AG09309 (cell line): ENCODE measurements around the gene SLC25A10.

Source experiments
- DNase-seq: peaks from one replicate; pipeline ENCODE4 v3.0.0-alpha.2; 2010; ENCODE audit warnings: low read depth
- H3K4me3 ChIP-seq: 2 replicates; pipeline ENCODE4 v1.5.1; 2011; ENCODE audit warnings: mild to moderate bottlenecking, low read depth, low read length, moderate library complexity; ENCODE audit not compliant: control insufficient read depth
- TF ChIP-seq, protein P1 (sequence below): IDR thresholded peaks from 2 replicates; pipeline ENCODE4 v1.5.1; 2011; ENCODE audit warnings: mild to moderate bottlenecking, low read depth, low read length, inconsistent platforms; ENCODE audit not compliant: insufficient read depth, control insufficient read depth; ENCODE audit errors: missing control alignments

Gene SLC25A10

DNA sequence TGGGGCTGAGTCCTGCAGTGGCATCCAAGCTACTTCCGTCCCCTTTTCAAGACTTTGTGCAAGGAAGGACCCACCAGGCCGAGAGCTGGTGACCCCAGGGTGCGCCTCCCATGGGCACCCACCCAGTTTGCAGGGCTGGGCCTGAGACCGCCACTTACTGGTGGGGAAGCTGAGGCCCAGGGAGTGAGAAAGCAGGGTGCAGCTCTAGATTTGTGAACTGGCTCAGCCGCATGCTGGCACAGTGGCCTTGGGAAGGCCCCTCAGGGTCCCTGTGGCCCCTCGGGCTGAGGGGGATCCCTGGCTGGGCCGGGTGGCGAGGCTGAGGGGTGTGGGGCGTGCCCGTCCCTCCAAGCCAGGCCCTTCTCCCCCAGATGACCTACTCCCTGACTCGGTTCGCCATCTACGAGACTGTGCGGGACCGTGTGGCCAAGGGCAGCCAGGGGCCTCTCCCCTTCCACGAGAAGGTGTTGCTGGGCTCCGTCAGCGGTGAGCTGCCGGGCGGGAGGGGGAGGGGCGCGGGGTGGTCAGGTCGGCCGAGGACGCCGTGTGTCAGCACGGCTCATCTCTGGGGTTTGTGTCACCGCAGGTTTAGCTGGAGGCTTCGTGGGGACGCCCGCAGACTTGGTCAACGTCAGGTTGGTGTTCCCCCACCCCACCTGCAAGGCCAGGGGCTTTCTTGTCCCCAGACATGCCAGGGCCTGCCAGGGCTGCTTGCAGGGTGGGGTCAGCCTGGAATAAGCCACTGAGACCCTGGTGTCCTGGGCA is 3.2 kb downstream of the SLC25A10 start:
- no peak overlapping the region for H3K4me3 ChIP-seq
- TF ChIP-seq, protein P1, sequence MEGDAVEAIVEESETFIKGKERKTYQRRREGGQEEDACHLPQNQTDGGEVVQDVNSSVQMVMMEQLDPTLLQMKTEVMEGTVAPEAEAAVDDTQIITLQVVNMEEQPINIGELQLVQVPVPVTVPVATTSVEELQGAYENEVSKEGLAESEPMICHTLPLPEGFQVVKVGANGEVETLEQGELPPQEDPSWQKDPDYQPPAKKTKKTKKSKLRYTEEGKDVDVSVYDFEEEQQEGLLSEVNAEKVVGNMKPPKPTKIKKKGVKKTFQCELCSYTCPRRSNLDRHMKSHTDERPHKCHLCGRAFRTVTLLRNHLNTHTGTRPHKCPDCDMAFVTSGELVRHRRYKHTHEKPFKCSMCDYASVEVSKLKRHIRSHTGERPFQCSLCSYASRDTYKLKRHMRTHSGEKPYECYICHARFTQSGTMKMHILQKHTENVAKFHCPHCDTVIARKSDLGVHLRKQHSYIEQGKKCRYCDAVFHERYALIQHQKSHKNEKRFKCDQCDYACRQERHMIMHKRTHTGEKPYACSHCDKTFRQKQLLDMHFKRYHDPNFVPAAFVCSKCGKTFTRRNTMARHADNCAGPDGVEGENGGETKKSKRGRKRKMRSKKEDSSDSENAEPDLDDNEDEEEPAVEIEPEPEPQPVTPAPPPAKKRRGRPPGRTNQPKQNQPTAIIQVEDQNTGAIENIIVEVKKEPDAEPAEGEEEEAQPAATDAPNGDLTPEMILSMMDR: no peak
- DNase-seq: no peak

DNA sequence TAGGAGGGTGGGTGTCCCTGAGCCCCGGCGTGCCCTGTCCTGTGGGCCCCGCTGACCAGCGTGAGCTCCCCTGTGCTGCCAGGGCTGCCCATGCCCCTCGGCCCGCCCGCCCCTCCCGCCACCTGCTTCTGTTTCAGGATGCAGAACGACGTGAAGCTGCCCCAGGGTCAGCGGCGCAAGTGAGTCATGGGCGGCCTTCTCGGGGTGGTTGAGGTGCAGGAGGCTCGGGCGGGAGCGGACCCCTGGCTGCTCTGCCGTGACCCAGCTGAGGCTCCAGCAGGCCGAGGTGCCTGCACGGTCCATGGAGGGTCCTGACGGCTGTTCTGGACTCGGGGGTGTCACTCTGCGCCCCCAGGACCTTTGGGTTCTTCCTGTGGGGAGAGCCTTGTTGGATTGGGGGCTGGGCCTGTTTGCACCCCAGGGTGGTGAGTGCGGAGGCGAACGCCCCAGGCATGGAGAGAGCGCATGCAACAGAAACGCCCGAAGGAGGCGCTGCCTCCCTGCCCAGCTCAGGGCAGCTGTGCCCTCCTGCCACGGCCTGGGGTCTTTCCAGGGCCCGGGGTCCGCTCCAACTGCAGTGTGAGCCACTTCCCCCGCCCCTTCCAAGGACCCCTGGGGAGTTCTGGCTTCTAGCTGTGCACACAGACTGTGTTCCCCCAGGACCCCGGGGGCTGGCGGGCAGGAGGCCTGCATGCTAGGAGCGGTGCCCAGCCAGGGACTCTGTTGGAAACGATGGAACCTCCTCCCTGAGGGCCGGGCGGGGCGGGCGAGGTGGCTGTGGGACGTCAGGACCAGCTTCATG is 4.0 kb downstream of the SLC25A10 start:
- TF ChIP-seq, protein P1: no peak
- DNase-seq: no peak
- H3K4me3 ChIP-seq: no peak overlapping the region

DNA sequence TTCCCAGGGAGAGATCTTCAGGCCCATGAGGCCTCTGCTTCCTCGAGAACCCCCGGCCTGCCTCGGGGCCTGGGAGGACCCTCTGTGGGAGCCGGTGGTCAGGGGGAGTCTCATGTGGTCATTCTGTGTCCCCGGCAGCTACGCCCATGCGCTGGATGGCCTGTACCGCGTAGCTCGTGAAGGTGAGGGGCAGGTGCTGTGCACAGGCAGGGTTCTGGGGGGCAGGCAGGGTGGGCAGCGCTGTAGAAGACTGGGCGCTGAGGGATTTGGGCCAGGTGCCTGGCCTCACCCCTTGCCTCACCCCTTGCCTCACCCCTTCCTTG is 4.6 kb downstream of the SLC25A10 start:
- H3K4me3 ChIP-seq: no peak overlapping the region
- DNase-seq: no peak
- TF ChIP-seq, protein P1: no peak

DNA sequence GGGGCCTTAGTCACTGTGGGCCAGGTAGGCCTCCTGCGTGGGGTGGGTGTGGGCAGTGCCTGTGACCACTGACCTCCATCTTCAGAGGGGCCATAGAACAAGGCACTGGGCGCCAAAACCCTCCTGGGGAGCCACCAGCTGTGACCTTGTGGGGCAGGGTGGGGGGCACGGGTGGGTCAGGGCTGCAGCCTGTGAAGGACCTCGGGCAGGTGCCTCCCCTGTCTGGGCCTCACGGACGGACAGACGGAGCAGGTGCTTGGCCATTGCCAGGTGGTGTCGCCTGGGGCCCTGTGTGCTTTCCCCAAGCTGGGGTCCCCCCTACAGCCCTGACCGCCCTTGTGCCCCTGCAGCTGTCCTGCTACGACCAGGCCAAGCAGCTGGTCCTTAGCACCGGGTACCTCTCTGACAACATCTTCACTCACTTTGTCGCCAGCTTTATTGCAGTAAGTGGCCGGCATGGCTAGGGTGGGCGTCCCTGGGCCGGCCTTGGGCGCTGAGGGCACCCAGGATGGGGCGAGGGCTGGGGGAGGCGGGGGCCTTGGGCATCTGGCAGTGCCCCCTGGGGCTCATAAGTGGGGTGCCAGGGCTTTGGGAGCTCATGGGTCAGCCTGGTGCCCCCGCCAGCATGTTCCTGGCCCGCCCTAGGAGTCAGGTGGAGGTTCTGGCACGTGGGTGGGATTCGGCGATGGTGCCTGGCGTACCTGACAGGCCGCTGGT is 5.1 kb downstream of the SLC25A10 start:
- no peak overlapping the region for H3K4me3 ChIP-seq
- TF ChIP-seq, protein P1: no peak
- no peak for DNase-seq

DNA sequence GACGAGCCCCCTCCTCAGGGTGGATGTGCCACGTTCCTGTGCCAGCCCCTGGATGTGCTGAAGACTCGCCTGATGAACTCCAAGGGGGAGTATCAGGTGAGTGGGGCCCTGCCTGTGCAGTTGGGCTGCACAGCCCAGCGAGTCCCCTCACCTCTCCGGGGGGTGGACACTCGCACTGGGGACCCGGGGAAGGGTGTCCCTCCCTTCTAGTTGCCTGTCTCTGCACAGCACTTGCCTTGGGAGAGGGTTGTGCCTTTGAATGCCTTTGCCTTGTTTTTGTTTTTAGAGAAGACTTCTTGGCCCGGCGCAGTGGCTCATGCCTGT is 5.6 kb downstream of the SLC25A10 start:
- TF ChIP-seq, protein P1: no peak
- no peak for DNase-seq
- H3K4me3 ChIP-seq: no peak overlapping the region

DNA sequence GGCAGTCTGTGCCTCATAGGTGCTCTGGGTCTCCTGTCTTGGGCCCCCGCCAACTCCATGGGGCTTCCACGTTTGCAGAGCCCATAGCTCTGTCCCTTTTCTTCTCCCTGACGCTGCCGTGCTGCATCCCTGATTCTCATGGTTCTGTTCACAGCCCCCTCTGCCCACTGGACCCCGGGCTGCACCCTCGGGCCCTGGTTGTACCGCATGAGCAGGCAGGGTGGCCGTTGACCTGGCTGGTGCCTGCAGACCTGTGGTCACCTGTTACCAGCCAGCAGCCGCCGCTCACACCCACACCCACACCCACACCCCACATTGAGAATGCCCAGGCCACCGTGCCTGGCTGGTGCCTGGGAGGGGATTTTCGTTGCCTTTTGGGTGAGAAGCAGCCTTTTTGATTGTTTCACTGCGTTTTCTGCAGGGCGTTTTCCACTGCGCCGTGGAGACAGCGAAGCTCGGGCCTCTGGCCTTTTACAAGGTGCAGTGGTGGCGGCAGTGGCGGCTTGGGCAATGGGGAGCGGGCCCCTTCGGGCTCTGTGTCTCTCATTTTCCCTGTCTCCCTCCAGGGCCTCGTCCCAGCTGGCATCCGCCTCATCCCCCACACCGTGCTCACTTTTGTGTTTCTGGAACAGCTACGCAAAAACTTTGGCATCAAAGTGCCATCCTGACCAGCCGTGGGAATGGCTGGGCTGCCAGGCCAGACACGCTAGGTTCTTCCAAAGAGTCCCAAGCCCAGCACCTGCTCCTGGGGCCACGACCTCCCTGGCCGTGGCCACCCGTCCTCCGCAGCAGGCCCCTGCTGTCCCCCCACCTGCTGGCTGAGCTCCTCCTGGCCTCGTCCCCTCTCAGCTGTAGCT is 7.6 kb downstream of the SLC25A10 start:
- DNase-seq: no peak
- TF ChIP-seq, protein P1: no peak

More for the DNA sequence above, 7.6 kb downstream of the SLC25A10 start:
- H3K4me3 ChIP-seq: no peak overlapping the region
